Limb (tissue), 2 donors: ENCODE measurements around the gene FN3KRP.
"Not testable (repeated sequence)": the region's sequence is repeated elsewhere in the genome, so short reads cannot be mapped to it uniquely, and the experiment has no call there.

Experiments used
- DNase-seq, 2 donors: peaks; one replicate each; pipeline ENCODE4 v3.0.0-alpha.2; 2016; ENCODE audit errors: extremely low spot score in 2 of 2

Gene FN3KRP

GRCh38 chr17:82740906-82741759, 24.6 kb downstream of the FN3KRP start:
- DNase-seq: no peak

DNA sequence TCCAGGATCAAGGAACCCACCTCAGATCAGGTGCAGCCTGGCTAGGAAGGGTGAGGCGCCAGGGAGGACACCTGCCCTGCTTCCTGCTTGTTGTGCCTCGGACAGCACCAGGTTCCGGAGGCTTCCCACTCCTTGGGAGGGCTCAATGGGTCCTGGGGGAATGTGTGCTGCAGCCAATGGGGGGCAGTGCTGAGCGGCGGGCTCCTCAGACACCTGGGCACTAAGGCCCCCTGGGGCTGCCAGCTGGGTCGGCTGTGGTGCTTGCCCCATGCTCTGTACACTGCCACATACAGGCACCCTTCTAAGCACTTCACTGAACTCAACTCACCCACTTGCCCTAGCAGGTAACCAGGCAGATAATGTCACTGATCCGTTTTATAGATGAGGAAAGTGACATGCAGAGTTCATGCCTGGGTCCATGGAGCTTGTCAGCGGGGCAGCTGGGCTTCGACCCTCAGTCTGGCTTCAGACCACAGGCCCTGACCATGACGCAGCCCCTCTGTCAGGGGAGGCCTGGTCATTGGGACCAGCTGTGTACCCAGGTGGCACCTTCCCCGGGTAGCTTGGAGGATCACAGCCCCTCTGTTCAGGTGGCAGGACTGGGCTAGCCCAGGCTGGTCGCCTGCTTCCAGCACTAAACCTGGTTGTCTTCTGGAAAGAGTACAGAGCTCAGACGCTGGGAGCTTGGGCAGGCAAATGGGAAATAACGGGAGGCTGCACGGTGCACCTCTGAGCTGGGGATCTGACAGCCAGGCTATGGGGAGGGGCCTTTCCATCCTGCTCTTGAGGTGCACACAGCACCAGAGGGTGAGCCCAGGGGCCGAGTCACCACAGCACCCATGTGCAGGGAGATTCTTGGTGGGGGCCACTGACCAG, 27.1 kb downstream of the FN3KRP start:
- DNase-seq: no peak

DNA sequence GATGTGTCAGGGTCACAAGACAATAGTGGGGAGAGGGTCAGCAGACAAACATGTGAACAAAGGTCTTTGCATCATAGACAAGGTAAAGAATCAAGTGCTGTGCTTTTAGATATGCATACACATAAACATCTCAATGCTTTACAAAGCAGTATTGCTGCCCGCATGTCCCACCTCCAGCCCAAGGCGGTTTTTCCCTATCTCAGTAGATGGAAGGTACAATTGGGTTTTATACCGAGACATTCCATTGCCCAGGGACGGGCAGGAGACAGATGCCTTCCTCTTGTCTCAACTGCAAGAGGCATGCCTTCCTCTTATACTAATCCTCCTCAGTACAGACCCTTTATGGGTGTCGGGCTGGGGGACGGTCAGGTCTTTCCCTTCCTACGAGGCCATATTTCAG, 28.2 kb downstream of the FN3KRP start:
- DNase-seq: not testable (repeated sequence)

DNA sequence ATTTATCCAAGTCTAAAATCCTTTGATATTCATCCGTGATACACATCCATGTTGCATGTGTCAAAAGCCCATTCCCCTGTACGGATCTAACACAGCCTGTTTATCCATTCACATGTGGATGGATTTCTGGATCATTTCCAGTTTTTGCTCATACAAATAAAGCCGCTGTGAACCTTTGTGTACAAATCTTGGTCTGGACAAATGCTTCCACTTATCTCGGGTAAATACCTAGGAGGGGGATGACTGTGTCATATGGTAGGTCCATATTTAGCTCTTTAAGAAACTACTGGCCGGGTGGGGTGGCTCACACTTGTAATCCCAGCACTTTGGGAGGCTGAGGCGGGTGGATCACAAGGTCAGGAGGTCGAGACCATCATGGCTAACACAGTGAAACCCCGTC, 29.0 kb downstream of the FN3KRP start:
- DNase-seq: no peak

DNA sequence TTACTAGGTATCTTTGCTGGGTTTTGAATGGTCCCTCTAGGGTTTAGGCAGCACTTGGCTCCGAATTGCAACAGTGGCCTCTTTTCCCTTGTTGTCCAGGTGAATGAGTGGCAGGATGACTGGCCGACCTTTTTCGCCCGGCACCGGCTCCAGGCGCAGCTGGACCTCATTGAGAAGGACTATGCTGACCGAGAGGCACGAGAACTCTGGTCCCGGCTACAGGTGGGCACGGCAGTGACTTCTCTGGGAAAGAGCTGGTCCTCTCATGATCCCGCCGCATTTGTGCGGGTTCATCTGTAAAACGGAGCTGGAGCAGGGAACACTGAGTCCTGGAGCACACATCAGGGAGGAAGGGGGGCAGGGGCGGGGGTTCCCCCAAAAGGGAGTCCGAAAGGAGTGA, 32.2 kb downstream of the FN3KRP start:
- no peak for DNase-seq

DNA sequence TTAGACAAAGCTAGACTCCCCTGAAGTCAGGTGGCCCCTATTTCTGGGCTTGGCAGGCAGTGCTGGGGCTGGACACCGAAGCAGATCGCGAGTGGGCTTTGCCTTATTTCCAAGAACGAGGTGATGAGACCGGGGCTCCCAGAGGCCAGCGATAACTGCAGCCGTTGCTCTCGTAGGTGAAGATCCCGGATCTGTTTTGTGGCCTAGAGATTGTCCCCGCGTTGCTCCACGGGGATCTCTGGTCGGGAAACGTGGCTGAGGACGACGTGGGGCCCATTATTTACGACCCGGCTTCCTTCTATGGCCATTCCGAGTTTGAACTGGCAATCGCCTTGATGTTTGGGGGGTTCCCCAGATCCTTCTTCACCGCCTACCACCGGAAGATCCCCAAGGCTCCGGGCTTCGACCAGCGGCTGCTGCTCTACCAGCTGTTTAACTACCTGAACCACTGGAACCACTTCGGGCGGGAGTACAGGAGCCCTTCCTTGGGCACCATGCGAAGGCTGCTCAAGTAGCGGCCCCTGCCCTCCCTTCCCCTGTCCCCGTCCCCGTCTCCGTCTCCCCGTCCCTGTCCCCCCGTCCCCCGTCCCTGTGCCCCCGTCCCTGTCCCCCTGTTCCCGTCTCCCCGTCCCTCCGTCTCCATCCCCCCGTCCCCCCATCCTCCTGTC, 33.9 kb downstream of the FN3KRP start:
- DNase-seq: no peak

- no peak for DNase-seq
Observed at GRCh38 chr17:82751171-82751570, 34.7 kb downstream of the FN3KRP start.

DNA sequence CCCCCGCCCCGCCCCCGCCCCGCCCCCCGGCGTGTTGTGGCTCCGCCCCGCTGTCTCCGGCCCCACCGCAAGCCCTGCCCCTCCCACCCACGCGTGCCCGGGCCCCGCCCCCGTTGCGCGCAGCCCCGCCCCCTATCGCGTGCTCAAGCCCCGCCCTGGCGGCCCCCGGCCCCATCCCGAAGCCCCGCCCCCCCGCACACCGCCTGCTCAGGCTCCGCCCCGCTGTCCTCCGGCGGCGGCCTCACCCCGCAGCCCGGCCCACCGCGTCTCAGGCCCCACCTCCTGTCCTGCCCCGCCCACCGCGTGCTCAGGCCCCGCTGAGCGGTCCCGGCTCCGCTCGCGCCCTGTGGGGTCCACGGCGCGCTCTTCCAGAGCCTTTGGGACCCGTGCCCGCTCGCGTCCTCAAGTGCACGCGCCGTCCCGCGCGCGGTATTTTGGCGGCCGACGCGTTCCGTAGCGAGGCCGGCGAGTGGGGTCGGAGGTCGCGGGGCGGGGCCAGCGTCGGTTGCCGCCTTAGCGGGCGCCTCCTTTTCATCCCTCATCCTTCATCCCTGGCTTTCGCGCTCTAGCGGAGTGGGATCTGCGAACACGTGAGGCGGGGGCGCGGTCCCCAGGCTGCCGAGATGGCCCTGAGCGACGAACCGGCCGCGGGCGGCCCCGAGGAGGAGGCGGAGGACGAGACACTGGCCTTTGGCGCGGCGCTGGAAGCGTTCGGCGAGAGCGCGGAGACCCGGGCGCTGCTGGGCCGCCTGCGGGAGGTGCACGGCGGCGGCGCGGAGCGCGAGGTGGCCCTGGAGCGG, 35.3 kb downstream of the FN3KRP start, which contains the start of gene TBCD:
Gene TBCD, plus strand, starts transcription at position 495 of the 800 bp plus-strand sequence. Its CDS starts 129 bp downstream, at position 624.
- peak; percentile 94 to 95 for DNase-seq

DNA sequence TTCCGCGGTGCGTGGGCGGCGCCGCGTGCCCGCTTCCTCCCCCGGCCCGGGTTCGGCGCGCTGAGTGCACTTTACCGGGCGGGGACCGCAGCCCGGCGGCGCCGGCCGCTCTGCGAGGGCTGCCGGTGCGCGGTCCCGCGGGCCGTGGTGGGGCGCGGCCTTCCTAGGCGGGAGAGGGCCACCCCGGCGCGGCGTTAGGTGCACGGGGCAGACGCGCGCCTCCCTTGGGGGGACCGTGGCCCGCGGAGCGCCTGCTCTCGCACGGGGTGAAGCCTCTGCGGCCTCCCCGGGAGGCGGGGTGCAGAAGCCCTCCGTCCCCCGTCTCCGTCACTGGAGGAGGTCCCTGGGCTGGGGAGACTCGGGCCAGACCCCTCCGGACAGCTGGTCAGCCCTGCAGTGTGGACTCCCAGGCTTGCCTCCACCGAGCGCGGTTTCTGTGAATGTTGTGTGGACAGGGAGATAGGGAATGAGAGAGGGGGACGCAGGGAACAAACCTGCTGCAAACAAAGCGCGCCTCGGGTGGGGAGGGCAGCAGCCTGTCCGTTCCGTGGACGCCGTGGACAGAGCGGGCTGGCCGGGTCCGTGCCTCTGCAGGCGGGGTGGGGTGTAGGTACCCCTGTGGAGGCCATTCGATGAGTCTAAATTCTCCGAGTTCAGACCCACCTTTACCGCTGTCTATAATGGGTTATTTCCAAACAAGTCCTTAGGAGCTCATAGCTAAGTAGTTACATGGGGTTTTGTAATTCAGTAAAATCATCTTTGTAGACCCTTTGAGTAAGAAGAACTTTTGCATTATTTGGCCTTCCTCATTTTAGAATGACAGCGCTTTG, 36.1 kb downstream of the FN3KRP start:
- peak in 1 of 2 donors; percentile 60 for DNase-seq

- DNase-seq: no peak
Observed at GRCh38 chr17:82753201-82753464, 36.6 kb downstream of the FN3KRP start.

GRCh38 chr17:82754297-82755208, 38.0 kb downstream of the FN3KRP start:
- no peak for DNase-seq

DNA sequence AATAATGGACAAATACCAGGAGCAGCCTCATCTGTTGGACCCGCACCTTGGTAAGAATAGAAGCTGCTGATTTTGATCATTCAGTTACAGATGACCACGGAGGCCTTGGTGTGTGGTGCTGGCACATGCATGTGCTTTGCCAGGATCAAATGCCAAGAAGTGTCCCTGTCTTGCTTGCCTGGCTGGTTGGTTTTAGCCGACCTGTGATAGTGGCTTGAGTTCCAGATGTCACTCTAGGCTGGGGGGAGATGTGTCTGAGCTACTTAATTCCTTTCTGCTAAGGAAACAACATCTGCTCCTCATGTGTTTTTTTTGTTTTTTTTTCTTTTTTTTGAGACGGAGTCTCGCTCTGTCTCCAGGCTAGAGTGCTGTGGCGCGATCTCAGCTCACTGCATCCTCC, 39.7 kb downstream of the FN3KRP start:
- DNase-seq: no peak

DNA sequence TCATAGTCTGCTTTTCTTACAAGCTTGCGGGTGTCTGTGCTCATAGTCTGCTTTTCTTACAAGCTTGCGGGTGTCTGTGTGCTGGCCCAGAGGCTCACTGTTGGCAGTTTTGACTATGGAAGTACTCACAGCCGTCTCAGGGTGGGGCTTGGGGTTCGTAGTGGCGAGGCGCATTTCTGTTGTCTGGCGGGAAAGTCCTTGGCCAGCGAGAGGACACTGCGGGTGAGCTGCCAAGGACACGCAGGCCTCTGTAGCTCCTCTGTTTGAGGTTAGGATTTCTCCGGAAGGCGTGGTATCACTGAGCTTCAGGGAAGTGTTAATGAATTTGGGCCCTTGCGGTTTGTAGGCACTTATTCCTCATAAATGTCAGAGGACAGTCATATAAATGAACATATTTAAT, 48.9 kb downstream of the FN3KRP start:
- no peak for DNase-seq

- no peak for DNase-seq
Observed at GRCh38 chr17:82767041-82767754, 50.7 kb downstream of the FN3KRP start.

GRCh38 chr17:82769041-82769440, 52.5 kb downstream of the FN3KRP start:
- no peak for DNase-seq

- DNase-seq: no peak
Observed at GRCh38 chr17:82772026-82772425, 55.5 kb downstream of the FN3KRP start.

DNA sequence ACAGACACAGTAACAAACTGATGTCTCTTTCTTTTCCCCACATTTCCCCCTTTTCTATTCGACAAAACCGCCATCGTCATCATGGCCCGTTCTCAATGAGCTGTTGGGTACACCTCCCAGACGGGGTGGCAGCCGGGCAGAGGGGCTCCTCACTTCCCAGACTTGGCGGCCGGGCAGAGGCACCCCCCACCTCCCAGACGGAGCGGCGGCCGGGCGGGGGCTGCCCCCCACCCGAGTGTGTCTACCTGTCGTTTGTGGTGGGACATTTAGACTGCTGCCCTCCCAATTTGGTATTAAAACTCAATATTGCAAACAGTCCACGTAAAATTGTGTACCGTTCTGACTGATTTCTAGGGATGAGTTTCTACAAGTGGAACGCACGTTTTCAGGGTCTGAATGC, 58.0 kb downstream of the FN3KRP start:
- not testable (repeated sequence) for DNase-seq

DNA sequence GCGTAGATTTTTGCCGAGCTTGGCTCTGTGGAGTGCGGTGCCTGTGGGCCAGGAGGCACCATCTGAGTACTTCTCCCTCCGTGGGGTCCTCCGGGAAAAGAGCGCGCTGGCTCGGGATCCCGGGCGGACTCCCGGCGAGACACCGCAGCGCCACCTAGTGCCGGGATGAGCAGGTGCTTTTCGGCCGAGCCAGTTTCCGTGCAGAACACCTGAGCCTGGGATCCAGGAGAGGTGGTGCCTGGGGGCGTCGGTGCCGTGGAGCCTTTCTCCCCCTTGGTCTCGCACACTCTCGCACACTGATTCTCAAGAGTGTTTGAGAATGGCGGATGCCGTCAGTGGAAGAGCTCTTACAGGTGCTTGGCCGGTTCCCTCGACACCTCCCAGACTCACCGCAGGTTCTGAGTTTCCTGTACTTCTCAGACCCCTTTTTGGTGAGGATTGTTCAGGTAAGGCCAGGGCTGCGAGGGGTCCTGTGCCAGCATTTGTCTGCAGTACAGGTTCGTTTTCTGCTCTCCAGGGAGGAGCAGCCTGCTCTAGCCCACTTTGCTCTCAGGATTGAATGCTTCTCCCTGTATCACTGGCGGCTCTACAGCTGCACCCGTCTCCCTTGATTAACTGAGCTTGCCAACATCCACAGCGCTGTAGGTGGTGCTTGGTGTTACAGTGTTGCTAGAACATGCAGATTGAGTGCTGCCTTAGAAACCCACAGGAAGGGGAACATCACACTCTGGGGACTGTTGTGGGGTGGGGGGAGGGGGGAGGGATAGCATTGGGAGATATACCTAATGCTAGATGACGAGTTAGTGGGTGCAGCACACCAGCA, 58.7 kb downstream of the FN3KRP start:
- peak; percentile 31 to 80 for DNase-seq
